Measurements from ENCODE around the gene CTDSPL. TPM values are rescaled to one million over a fixed set of nuclear protein-coding genes. Genes with fewer than 3 reads are reported as not detected.

CTDSPL gene
- total and polyA plus RNA-seq, 11 donors = 9.2 to 54.6 (median 36.0) TPM

DNA sequence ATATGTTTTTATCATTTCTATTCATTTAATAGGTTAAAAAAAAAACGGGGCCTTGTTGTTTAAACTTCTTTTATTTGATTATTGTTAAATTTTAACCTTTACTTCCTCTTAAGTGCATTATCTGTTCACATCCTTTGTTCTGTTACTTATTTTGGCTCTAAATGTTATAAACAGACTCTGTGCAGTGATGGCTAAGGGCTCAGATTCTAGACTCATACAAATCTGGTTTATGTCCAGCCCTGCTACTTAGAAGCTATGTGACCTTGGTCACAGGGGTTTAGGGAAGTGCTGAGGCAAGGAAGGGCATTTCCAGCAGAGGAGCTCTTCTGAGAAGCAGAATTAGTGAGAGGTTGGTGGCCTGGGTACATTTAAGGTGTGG, 73.6 kb downstream of the CTDSPL start:
- TF ChIP-seq POLR2A (IDR thresholded peaks at IDR 0.05) (no peak), CTCF (IDR thresholded peaks at IDR 0.05) (no peak)
- no peak overlapping the region for H3K4me3 ChIP-seq
- H3K36me3 ChIP-seq = no peaks in the 10 kb centered on the region
- peaks cover 4 to 68% (median 39%) of the 10 kb centered on the region in 12 donors for H3K4me1 ChIP-seq
- DNase-seq (no peak), ATAC-seq (peak; percentile 47 to 90 (median 84))
- intact Hi-C loops (cut with DNase I) = no loop called here
- 0 to 4% (median 1%) methylated on average over 1 of the region's 1 CpG for WGBS, 4 donors
- no peaks in the 10 kb centered on the region for H3K9me3 ChIP-seq
- H3K27ac ChIP-seq = peak overlapping the region; percentile 22 to 81 (median 64)
- no peaks in the 10 kb centered on the region for H3K27me3 ChIP-seq

DNA sequence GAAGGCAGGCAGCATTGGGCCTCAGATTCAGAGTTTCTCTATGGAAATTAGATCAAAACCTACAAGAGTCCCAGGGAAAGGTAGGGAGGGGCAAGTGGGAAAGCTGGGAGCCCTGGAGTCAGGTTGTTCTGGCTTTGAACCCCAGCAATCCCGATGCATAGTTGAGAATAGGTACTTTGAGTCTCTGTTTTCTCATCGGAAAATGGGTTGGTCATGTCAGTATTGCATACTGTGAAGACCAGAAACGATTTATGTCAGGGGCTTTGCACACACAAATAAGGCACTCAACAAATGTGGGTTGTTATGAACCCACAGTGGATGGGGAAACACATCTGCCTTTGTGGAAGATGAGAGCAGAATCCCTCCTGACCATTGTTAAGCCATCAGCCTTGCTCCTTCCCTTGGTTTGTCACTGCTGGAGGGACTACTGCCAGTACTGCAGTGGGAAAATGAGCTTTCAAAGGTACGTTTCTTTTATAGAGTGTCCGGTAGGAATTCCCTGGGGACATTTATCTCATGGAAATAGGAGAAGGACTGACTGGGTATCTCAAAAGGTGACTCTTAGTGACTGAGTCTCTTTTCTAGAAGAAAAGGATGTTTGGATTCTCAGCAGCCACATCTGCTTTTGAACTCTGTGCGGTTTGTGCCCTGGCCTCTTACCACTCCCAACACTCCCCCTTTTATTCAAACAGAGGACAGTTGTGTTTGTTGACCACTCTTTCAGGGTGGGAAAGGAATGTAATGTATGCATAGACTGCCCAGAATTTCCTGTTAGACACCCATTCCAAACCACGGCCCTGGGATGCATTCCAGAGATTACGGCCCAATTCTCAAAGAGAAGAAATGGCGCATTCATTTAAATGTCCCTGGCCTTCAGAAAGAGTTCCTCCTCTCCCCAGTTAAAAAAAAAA, 74.3 kb downstream of the CTDSPL start:
- Histone ChIP-seq H3K27ac (peak overlapping the region; percentile 22 to 81 (median 64)), H3K4me3 (no peak overlapping the region), H3K27me3 (no peaks in the 10 kb centered on the region), H3K36me3 (no peaks in the 10 kb centered on the region), H3K9me3 (no peaks in the 10 kb centered on the region), H3K4me1 (peaks cover 4 to 75% (median 47%) of the 10 kb centered on the region in 12 donors)
- DNase-seq = no peak
- intact Hi-C loops (cut with DNase I) = no loop called here
- ATAC-seq = peak in 3 of 4 donors; percentile 34 to 52 (median 34)
- WGBS, 4 donors = 52 to 70% (median 59%) methylated on average over 9 of the region's 9 CpGs
- TF ChIP-seq CTCF (IDR thresholded peaks at IDR 0.05) (no peak), POLR2A (IDR thresholded peaks at IDR 0.05) (no peak)

DNA sequence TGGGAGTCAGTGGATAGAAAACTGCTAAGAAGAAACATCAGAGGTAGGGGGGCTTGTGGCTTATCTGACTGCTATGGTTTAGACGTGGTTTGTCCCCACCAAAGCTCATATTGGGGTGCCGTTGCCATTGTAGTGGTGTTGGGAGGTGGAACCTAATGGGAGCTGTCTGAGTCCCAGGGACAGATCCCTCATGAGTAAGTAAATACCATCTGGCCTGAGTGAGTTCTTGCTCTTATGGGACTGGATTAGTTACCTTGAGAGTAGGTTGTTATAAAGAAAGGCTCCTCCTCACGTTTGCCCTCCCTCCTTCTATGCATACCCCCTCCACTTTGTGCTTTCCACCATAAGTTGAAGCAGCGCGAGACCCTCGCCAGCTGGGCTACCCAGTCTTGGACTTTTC, 75.5 kb downstream of the CTDSPL start:
- Histone ChIP-seq H3K36me3 (no peaks in the 10 kb centered on the region), H3K4me1 (peaks cover 7 to 81% (median 57%) of the 10 kb centered on the region in 12 donors), H3K27me3 (no peaks in the 10 kb centered on the region), H3K4me3 (no peak overlapping the region), H3K27ac (peak overlapping the region in 6 of 12 donors; percentile 30 to 75 (median 62)), H3K9me3 (no peaks in the 10 kb centered on the region)
- no peak for ATAC-seq
- TF ChIP-seq CTCF (IDR thresholded peaks at IDR 0.05) (no peak), POLR2A (IDR thresholded peaks at IDR 0.05) (no peak)
- WGBS, 4 donors = 88 to 91% (median 89%) methylated on average over 6 of the region's 6 CpGs
- DNase-seq = no peak
- intact Hi-C loops (cut with DNase I) = no loop called here

DNA sequence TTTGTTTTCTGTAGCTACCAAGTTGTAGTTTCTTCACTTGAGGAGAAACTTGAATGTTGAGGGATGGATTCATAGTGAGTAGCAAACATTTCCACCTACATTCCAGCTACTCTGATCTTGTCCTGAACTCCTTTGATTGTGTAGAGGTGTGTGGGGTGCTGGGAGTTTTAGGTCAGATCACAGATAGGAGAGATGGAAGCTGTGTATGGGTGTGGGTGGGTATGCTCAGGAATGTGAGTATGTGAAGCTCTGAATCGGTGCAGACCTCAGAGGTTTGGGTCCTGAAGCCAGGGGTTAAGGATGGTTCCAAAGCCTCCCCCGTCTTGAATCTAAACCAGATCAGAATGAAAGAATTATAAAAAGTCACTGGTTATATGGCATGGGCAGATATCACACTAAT, 76.3 kb downstream of the CTDSPL start:
- Histone ChIP-seq H3K27ac (peak overlapping the region in 2 of 12 donors; percentile 16 to 64), H3K9me3 (no peaks in the 10 kb centered on the region), H3K27me3 (no peaks in the 10 kb centered on the region), H3K4me1 (peaks cover 7 to 90% (median 63%) of the 10 kb centered on the region in 12 donors), H3K4me3 (no peak overlapping the region), H3K36me3 (no peaks in the 10 kb centered on the region)
- intact Hi-C loops (cut with DNase I) = no loop called here
- DNase-seq = no peak
- 70 to 90% (median 86%) methylated on average over 2 of the region's 2 CpGs for WGBS, 4 donors
- TF ChIP-seq CTCF (IDR thresholded peaks at IDR 0.05) (no peak), POLR2A (IDR thresholded peaks at IDR 0.05) (no peak)
- ATAC-seq = no peak
